WI38 (cell line): ENCODE data around the gene PBX1.
"Not testable (repeated sequence)": the region's sequence is repeated elsewhere in the genome, so short reads cannot be mapped to it uniquely, and the experiment has no call there.

Experiments
- H3K4me3 ChIP-seq: 2 replicates; pipeline ENCODE4 v1.5.1; 2011; ENCODE audit warnings: low read depth, mild to moderate bottlenecking, control low read depth, low read length
- TF ChIP-seq, protein P1 (sequence below): IDR thresholded peaks from 2 replicates; pipeline ENCODE4 v1.5.1; 2012; ENCODE audit warnings: low read depth, mild to moderate bottlenecking, control low read depth, low read length

Gene PBX1

DNA sequence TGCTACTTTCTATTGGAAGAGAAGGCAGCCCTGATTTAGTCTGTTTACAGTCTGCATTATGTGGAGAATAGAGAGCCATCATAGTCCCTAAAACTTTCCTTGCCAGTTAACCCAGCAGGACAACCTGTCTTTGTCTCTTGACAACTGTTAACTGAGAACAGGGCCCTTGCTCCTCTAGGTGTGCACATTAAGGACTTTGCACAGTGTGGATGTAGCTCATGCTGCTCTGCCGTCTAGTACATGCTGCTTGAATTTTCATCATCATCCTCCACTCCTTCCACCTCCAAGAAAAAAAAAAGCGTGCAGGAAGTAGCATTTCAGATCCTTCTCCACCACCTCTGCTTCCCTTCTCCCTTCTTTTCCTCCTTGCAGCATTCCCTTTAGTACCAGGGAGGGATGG, 91.5 kb downstream of the PBX1 start:
- H3K4me3 ChIP-seq = no peak overlapping the region
- TF ChIP-seq, protein P1, sequence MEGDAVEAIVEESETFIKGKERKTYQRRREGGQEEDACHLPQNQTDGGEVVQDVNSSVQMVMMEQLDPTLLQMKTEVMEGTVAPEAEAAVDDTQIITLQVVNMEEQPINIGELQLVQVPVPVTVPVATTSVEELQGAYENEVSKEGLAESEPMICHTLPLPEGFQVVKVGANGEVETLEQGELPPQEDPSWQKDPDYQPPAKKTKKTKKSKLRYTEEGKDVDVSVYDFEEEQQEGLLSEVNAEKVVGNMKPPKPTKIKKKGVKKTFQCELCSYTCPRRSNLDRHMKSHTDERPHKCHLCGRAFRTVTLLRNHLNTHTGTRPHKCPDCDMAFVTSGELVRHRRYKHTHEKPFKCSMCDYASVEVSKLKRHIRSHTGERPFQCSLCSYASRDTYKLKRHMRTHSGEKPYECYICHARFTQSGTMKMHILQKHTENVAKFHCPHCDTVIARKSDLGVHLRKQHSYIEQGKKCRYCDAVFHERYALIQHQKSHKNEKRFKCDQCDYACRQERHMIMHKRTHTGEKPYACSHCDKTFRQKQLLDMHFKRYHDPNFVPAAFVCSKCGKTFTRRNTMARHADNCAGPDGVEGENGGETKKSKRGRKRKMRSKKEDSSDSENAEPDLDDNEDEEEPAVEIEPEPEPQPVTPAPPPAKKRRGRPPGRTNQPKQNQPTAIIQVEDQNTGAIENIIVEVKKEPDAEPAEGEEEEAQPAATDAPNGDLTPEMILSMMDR = no peak

DNA sequence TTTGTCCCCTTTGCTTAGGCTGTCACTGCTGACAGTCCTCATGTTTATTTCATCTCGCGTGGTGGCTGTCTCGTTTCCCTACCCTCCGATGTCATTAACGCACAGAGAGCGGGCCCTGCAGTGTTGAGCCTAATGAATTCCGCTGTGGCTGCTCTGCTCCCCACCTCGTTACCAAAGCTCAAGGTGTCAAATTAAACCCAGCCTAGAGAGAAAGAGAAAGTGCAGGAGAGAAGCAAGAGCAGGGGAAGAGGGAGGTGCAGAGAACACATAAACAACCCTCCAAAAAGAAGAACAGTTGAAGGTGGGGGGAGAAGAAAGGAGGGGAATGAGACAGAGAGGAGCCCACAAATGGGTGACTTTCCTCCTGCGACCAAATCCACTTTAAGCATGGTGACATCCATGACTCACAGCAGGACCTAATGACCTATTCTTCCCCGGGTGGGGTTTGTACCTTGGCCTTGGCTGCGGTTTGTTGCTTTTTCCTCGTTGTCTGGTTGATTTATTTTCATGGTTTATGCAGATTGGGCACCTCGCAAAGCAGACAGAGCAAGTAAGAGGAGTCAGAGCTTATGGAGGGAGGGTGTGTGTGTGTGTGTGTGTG, 92.5 kb downstream of the PBX1 start:
- no peak overlapping the region for H3K4me3 ChIP-seq
- TF ChIP-seq, protein P1 = no peak

DNA sequence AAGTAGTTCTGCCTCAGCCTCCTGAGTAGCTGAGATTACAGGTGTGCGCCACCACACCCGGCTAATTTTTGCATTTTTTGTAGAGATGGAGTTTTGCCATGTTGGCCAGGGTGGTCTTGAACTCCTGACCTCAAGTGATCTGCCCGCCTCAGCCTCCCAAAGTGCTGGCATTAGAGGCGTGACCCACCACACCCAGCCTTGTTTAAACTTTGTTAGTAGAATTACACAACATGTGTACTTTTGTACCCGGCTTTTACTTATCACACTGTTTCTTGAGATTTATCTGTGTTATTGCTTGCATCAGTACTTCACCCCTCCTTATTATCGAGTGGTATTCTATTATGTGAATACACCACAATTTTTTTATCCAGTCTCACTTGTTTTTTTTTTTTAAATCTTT, 94.0 kb downstream of the PBX1 start:
- H3K4me3 ChIP-seq = not testable (repeated sequence)

DNA sequence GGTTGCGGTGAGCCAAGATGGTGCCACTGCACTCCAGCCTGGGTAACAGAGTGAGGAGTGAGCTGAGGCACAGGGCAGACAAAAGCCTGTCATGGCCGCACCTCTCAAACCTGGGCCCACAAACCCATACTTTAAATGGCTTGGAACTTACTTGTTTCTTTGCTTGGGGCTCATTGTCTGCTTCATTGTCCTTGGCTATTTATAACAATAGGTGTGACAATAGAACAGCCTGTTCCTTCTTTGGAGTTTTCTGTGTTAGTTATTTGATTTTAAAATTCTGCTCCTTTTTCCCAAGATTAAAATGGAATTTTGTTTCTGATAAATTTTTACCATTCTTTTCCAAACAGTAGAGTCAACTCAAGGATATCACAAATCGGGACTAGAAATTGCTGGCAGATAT, 94.7 kb downstream of the PBX1 start:
- TF ChIP-seq, protein P1 = no peak
- no peak overlapping the region for H3K4me3 ChIP-seq

DNA sequence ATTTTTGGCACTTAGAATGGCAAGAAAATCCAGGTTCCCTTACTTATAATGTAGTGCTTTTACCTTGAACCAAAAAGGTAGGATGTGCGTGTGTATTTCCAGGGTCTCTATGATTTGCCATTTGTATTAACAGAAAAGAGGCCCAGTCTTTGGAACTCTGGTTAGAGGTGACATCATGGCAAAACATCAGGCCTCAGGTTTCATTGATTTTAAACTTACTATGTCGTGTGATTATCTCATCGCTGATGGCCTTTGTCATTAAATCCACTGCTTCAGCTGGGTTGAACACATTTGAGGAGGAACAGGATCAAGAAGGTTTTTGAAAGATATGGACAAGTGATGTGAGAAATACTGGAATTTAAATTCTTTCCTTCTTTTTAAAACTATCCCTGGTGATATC, 95.2 kb downstream of the PBX1 start:
- no peak overlapping the region for H3K4me3 ChIP-seq
- TF ChIP-seq, protein P1 = no peak

DNA sequence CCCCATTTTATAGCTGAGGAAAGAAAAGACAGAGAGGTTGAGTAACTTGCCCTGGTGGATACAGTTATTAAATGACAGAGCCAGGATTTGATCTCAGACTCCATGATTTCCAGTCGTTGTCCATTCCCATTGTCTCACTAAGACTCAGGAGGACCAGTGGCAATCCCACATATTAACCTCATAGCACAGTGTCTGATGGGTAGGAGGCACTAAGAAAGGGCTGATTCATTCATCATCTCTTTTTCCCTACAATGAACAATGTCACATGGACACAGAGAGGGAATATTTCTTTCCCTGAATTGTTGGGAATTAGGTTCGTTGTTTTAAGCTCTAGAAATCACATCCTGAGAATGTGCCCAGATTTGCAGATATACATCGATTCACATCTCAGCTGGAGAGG, 99.9 kb downstream of the PBX1 start:
- no peak overlapping the region for H3K4me3 ChIP-seq
- TF ChIP-seq, protein P1 = no peak

DNA sequence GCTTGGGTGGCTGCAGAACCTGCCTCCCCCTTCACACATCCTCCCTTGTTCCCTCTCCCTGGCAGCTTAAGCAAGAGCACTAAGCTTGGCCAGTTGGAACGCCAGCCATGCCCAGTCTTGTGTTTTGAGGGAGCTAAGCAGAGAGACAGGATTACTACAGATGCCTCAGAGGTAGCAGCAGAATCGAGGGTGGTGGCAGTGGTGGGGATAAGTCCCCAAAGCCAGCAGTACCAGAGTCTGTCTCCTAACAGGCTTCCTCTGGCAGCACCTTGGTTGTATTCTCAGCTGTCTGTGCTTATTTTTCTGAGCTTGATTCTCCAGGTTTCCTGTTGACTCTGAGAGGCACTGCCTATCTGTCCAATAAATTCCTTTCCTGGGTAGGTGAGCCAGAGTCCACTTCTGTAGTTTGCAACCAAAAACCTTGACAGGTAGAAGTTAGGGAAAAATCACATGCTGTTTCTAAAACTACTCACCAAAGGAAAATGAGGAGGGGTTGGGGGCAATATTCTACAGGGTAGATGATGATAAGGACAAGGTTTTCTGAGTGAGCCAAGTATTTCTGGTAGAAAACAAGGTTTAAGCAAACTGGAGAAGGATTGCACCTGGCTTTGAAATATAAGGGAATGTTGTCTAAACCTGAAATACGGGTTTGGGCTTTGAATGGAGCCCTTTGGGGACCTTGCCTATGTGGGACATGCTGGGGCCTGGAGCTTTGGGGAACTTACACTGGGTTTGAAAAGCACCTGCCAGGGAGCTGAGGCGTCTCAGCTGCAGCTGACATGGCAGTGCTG, 100.8 kb downstream of the PBX1 start:
- TF ChIP-seq, protein P1 = no peak
- H3K4me3 ChIP-seq = no peak overlapping the region
